A549 treated with Mapracorat at 1 μM for 4 hours (cell line): Measurements from ENCODE around the gene SETD2. TPM values are rescaled to one million over a fixed set of nuclear protein-coding genes. Genes with fewer than 3 reads are reported as not detected.

Source experiments
- total RNA-seq: library from RNA; stranded (reverse); fragments of 200-300 nt; extraction: Qiagen RNA extraction; gene quantifications from 5 replicates; pipeline ENCODE4 v1.2.3, GENCODE V29; 2022

SETD2 gene
- 16.3 to 22.9 TPM (median 18.8 TPM) in 5 replicates for total RNA-seq

GRCh38 chr3:47164007-47164881 is at the start of gene SETD2:
Gene SETD2 (minus strand): TSS chr3:47164113. CDS start chr3:47163924, 189 bp downstream.

GRCh38 chr3:46978985-46979944 is 184.6 kb downstream of the SETD2 start, which contains the start of gene NBEAL2:
Gene NBEAL2 (plus strand): TSS chr3:46979666. CDS start chr3:46979862, 196 bp downstream.

GRCh38 chr3:46976326-46977190 is 187.4 kb downstream of the SETD2 start, which contains the start of gene CCDC12:
Gene CCDC12 (minus strand): TSS chr3:46976745. CDS start chr3:46976732, 13 bp downstream.

Other genes starting within 250 kb of the SETD2 start
- gene CCDC12, start 187.4 kb downstream of the SETD2 start, total RNA-seq: 55.7 to 101 TPM (median 59.0 TPM) in 5 replicates
- gene NBEAL2, start 184.4 kb downstream of the SETD2 start, total RNA-seq: 53.0 to 93.2 TPM (median 64.3 TPM) in 5 replicates
- 19.6 to 23.8 TPM (median 21.7 TPM) in 5 replicates for gene KIF9, start 118.7 kb upstream of the SETD2 start, total RNA-seq
- gene KLHL18, start 118.8 kb upstream of the SETD2 start, total RNA-seq: 16.1 to 22.0 TPM (median 20.3 TPM) in 5 replicates
- 15.2 to 22.7 TPM (median 22.1 TPM) in 5 replicates for gene PTPN23, start 216.9 kb upstream of the SETD2 start, total RNA-seq